OCI-LY3 (cell line): ENCODE data around the gene ANKRD44.
A peak's percentile ranks its signal among the peaks of the same experiment; 100 is the strongest.

Experiments used
- H2AFZ ChIP-seq: fragments of 200-600, 300-600 bp; shearing (Covaris generic); 2 replicates; pipeline ENCODE4 v1.6.0; 2014; ENCODE audit warnings: antibody characterized with exemption, low read depth, low read length
- H3K27ac ChIP-seq: fragments of 200-600, 300-600 bp; sonication (generic); 2 replicates; pipeline ENCODE4 v1.5.1; 2014; ENCODE audit warnings: mild to moderate bottlenecking, low read length, moderate library complexity, mixed read lengths
- H3K27me3 ChIP-seq: fragments of 200-600, 300-600 bp; sonication (generic); 2 replicates; pipeline ENCODE4 v1.6.1; 2014; ENCODE audit warnings: low read depth, low read length, mixed read lengths
- H3K36me3 ChIP-seq: fragments of 200-600, 300-600 bp; sonication (generic); replicated peaks from 2 replicates; pipeline ENCODE3; 2014; ENCODE audit warnings: low read depth, low read length, mixed read lengths
- H3K4me1 ChIP-seq: fragments of 300-600, 200-600 bp; sonication (generic); 2 replicates; pipeline ENCODE4 v1.6.1; 2014; ENCODE audit warnings: low read length, mixed read lengths
- H3K4me2 ChIP-seq: fragments of 200-600, 300-600 bp; sonication (generic); 2 replicates; pipeline ENCODE4 v1.6.1; 2014; ENCODE audit warnings: low read length, mixed read lengths
- H3K4me3 ChIP-seq: fragments of 300-600, 200-600 bp; sonication (generic); 2 replicates; pipeline ENCODE4 v1.5.1; 2014; ENCODE audit warnings: antibody characterized with exemption, mild to moderate bottlenecking, low read length, moderate library complexity
- H3K79me2 ChIP-seq: fragments of 300-600, 200-600 bp; shearing (Covaris generic); 2 replicates; pipeline ENCODE4 v1.6.1; 2014; ENCODE audit warnings: mild to moderate bottlenecking, low read length, mixed read lengths
- H3K9ac ChIP-seq: fragments of 300-600, 200-600 bp; shearing (Covaris generic); 2 replicates; pipeline ENCODE4 v1.6.0; 2014; ENCODE audit warnings: mild to moderate bottlenecking, low read length, moderate library complexity
- H3K9me3 ChIP-seq: fragments of 200-600, 300-600 bp; shearing (Covaris generic); 2 replicates; pipeline ENCODE4 v1.6.1; 2014; ENCODE audit warnings: low read length, mixed read lengths; ENCODE audit not compliant: insufficient read depth
- H4K20me1 ChIP-seq: fragments of 200-600, 300-600 bp; sonication (generic); 2 replicates; pipeline ENCODE4 v1.6.1; 2016; ENCODE audit warnings: low read length, mixed read lengths; ENCODE audit not compliant: insufficient read depth
- CTCF ChIP-seq: fragments of 200-600, 300-600 bp; sonication (generic); IDR thresholded peaks from 2 replicates; pipeline ENCODE4 v1.5.1; 2014; ENCODE audit warnings: antibody characterized with exemption, low read length, low read depth
- EZH2phosphoT487 ChIP-seq: fragments of 200-600 bp; shearing (Covaris generic); IDR thresholded peaks from 2 replicates; pipeline ENCODE4 v1.6.1; 2018; ENCODE audit warnings: antibody characterized with exemption, mixed run types, low read depth

The ANKRD44 gene

GRCh38 chr2:197059477-197059876, 251.1 kb downstream of the ANKRD44 start:
- Histone ChIP-seq H3K79me2 (no peaks in the 10 kb centered on the region), H2AFZ (no peak overlapping the region)

GRCh38 chr2:197058777-197059300, 251.7 kb downstream of the ANKRD44 start:
- H3K4me3 ChIP-seq = no peak overlapping the region
- H3K79me2 ChIP-seq = no peaks in the 10 kb centered on the region
- H3K27me3 ChIP-seq = no peaks in the 10 kb centered on the region
- no peak overlapping the region for H2AFZ ChIP-seq
- peaks cover 17% of the 10 kb centered on the region for H3K36me3 ChIP-seq
- H4K20me1 ChIP-seq = no peaks in the 10 kb centered on the region
- H3K9me3 ChIP-seq = peaks cover 16% of the 10 kb centered on the region
- H3K9ac ChIP-seq = no peak overlapping the region
- H3K27ac ChIP-seq = no peak overlapping the region
- no peak overlapping the region for H3K4me2 ChIP-seq
- H3K4me1 ChIP-seq = no peaks in the 10 kb centered on the region
- TF ChIP-seq CTCF (no peak), EZH2phosphoT487 (no peak)

More at GRCh38 chr2:197059477-197059876, 251.1 kb downstream of the ANKRD44 start:
- TF ChIP-seq CTCF = no peak
- TF ChIP-seq EZH2phosphoT487 = no peak
- no peak overlapping the region for H3K4me3 ChIP-seq
- no peak overlapping the region for H3K27ac ChIP-seq
- H3K9ac ChIP-seq = no peak overlapping the region
- peaks cover 15% of the 10 kb centered on the region for H3K9me3 ChIP-seq
- no peaks in the 10 kb centered on the region for H3K27me3 ChIP-seq
- H4K20me1 ChIP-seq = no peaks in the 10 kb centered on the region
- peaks cover 13% of the 10 kb centered on the region for H3K36me3 ChIP-seq
- H3K4me2 ChIP-seq = no peak overlapping the region
- no peaks in the 10 kb centered on the region for H3K4me1 ChIP-seq

GRCh38 chr2:197057959-197058358, 252.6 kb downstream of the ANKRD44 start:
- no peak overlapping the region for H3K27ac ChIP-seq
- H3K36me3 ChIP-seq = peaks cover 19% of the 10 kb centered on the region
- no peaks in the 10 kb centered on the region for H3K4me1 ChIP-seq
- H3K79me2 ChIP-seq = no peaks in the 10 kb centered on the region
- no peak overlapping the region for H3K9ac ChIP-seq
- H3K9me3 ChIP-seq = peaks cover 16% of the 10 kb centered on the region
- no peak overlapping the region for H3K4me2 ChIP-seq
- H4K20me1 ChIP-seq = no peaks in the 10 kb centered on the region
- H3K27me3 ChIP-seq = no peaks in the 10 kb centered on the region
- H3K4me3 ChIP-seq = no peak overlapping the region
- TF ChIP-seq CTCF = peak; percentile 44
- no peak for TF ChIP-seq EZH2phosphoT487
- H2AFZ ChIP-seq = no peak overlapping the region

GRCh38 chr2:197055045-197055444, 255.5 kb downstream of the ANKRD44 start:
- Histone ChIP-seq H3K36me3 (peaks cover 19% of the 10 kb centered on the region), H3K4me1 (no peaks in the 10 kb centered on the region), H3K79me2 (no peaks in the 10 kb centered on the region), H3K27ac (no peak overlapping the region), H3K9ac (no peak overlapping the region), H3K27me3 (no peaks in the 10 kb centered on the region), H2AFZ (no peak overlapping the region), H3K4me3 (no peak overlapping the region), H3K9me3 (peaks cover 16% of the 10 kb centered on the region), H3K4me2 (no peak overlapping the region), H4K20me1 (no peaks in the 10 kb centered on the region)
- TF ChIP-seq CTCF (no peak), EZH2phosphoT487 (no peak)
